Measurements from ENCODE around the gene POU5F2. TPM values are rescaled to one million over a fixed set of nuclear protein-coding genes. Genes with fewer than 3 reads are reported as not detected.

POU5F2 gene
- total RNA-seq, 2 experiments from 2014 or later, result 1.1 TPM

DNA sequence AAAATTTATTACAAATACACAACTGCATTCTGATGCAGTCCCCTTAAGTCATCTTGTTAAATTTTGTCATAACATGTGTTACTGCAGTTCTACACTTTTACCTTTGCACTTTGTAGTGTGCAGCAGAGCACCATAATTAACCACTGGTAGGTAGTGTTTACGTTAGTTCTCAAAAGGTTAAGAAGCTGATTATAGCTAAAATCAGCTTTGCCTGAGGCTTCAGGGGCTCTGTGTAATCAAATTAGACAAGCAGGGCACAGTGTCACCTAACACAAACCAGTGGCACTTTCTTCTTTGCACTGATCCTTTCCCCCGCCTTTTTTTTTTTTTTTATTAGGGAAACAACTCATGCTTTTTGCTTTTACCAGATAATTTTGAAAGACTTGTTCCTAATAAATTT is 26.1 kb downstream of the POU5F2 start:
- Mint-ChIP-seq H3K27ac (no peak overlapping the region), H3K36me3 (ENCODE audit: low read depth) (no peaks in the 10 kb centered on the region), H3K27me3 (ENCODE audit: low read depth) (no peaks in the 10 kb centered on the region), H3K4me1 (ENCODE audit: low read depth) (peaks cover 3% of the 10 kb centered on the region), H3K9me3 (ENCODE audit: insufficient read depth) (no peaks in the 10 kb centered on the region), H3K4me3 (no peak overlapping the region)
- no peak for DNase-seq
- ChIA-PET POLR2A (no interaction called here), CTCF (no interaction called here)
- ATAC-seq, result no peak

DNA sequence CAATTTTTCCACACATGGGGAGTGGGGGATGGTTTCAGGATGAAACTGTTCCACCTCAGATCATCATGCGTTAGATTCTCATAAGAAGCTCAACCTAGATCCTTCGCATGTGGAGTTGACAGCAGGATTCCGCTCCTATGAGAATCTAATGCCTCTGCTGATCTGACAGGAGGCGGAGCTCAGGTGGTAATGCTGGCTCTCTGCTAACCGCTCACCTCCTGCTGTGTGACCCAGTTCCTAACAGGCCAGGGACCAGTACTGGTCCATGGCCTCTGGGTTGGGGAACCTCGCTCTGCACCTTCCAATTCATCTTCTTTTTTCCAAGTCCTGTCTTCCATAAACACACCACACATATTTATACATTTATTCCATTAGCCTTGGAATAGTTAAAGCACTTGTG is 33.0 kb downstream of the POU5F2 start:
- no peaks in the 10 kb centered on the region for H3K4me1 Mint-ChIP-seq (ENCODE audit: low read depth)
- no peaks in the 10 kb centered on the region for H3K27me3 Mint-ChIP-seq (ENCODE audit: low read depth)
- ChIA-PET POLR2A (no interaction called here), CTCF (no interaction called here)
- H3K9me3 Mint-ChIP-seq (ENCODE audit: insufficient read depth), result no peaks in the 10 kb centered on the region
- ATAC-seq (no peak), DNase-seq (no peak)
- H3K4me3 Mint-ChIP-seq, result no peak overlapping the region
- H3K36me3 Mint-ChIP-seq (ENCODE audit: low read depth), result no peaks in the 10 kb centered on the region
- no peak overlapping the region for H3K27ac Mint-ChIP-seq

DNA sequence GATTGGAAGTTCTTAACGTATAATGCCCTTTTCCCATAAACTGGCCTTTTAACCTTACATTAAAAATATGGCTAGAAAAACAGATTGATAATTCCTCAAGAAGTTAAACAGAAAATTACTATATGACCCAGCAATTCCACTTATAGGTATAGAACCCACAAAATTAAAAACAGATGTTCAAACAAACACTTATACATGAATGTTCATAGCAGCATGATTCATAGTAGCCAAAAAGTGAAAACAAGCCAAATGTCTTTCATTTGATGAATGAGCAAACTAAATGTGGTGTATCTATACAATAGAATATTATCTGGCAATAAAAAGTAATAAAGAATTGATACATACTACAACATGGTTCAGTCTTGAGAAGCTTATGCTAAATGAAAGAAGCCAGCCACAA is 35.5 kb downstream of the POU5F2 start:
- H3K9me3 Mint-ChIP-seq (ENCODE audit: insufficient read depth), result no peaks in the 10 kb centered on the region
- no peak for ATAC-seq
- H3K4me1 Mint-ChIP-seq (ENCODE audit: low read depth), result no peaks in the 10 kb centered on the region
- ChIA-PET CTCF (no interaction called here), POLR2A (no interaction called here)
- no peaks in the 10 kb centered on the region for H3K27me3 Mint-ChIP-seq (ENCODE audit: low read depth)
- no peak overlapping the region for H3K27ac Mint-ChIP-seq
- no peaks in the 10 kb centered on the region for H3K36me3 Mint-ChIP-seq (ENCODE audit: low read depth)
- no peak overlapping the region for H3K4me3 Mint-ChIP-seq
- DNase-seq, result no peak

DNA sequence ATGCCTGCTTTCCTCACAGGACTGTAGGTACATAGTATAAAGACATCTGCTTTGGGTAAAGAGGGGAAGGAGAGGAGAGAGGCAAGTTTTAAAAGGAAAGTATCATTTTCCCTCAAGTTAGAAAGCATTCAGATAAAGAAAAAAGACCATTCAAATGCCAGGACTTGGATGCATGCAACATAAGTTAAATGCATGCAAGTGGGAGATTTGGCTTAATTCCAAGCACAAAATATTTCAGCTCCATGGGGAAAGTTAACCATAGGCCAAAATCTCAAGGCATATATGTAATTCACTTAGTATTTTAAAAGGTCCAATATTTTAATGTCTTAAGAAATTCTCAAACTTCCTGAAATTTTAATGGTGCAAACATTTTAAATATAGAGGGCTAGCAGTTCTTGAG is 36.4 kb downstream of the POU5F2 start:
- no peak overlapping the region for H3K4me3 Mint-ChIP-seq
- no peak for ATAC-seq

DNA sequence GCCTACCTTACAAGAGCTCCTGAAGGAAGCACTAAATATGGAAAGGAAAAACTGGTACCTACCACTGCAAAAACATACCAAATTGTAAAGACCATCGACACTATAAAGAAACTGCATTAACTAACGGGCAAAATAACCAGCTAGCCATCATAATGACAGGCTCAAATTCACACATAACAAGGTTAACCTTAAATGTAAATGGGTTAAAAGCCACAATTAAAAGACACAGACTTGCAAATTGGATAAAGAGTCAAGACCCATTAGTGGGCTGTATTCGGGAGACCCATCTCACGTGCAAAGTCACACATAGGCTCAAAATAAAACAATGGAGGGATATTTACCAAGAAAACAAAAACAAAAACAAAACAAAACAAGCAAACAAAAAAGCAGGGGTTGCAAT is 49.4 kb downstream of the POU5F2 start:
- ATAC-seq (no peak), DNase-seq (no peak)
- Mint-ChIP-seq H3K36me3 (ENCODE audit: low read depth) (no peaks in the 10 kb centered on the region), H3K4me3 (no peak overlapping the region), H3K4me1 (ENCODE audit: low read depth) (no peaks in the 10 kb centered on the region), H3K27ac (no peak overlapping the region), H3K27me3 (ENCODE audit: low read depth) (no peaks in the 10 kb centered on the region), H3K9me3 (ENCODE audit: insufficient read depth) (peaks cover 21% of the 10 kb centered on the region)
- ChIA-PET CTCF (no interaction called here), POLR2A (no interaction called here)

More for the DNA sequence above, 36.4 kb downstream of the POU5F2 start:
- no peak for DNase-seq
- no peak overlapping the region for H3K27ac Mint-ChIP-seq
- ChIA-PET POLR2A (no interaction called here), CTCF (no interaction called here)
- H3K36me3 Mint-ChIP-seq (ENCODE audit: low read depth), result no peaks in the 10 kb centered on the region
- H3K4me1 Mint-ChIP-seq (ENCODE audit: low read depth), result no peaks in the 10 kb centered on the region
- no peaks in the 10 kb centered on the region for H3K27me3 Mint-ChIP-seq (ENCODE audit: low read depth)
- no peaks in the 10 kb centered on the region for H3K9me3 Mint-ChIP-seq (ENCODE audit: insufficient read depth)

Other genes starting within 250 kb of the POU5F2 start
- gene NR2F1-AS1, start 160.4 kb downstream of the POU5F2 start, total RNA-seq, result not detected
- not detected for gene NR2F1, start 158.4 kb downstream of the POU5F2 start, total RNA-seq